ENCODE measurements around the gene DMRTA2.

- TF ChIP-seq CTCF (IDR thresholded peaks at IDR 0.05) (no peak), EP300 (IDR thresholded peaks at IDR 0.05) (no peak), POLR2AphosphoS5 (IDR thresholded peaks at IDR 0.05) (no peak), POLR2A (IDR thresholded peaks at IDR 0.05) (no peak)
These were observed 1.0 kb upstream of the DMRTA2 start for GRCh38 chr1:50424045-50424883.
